OCI-LY7 (cell line): ENCODE results near the gene APPBP2.

Experiments used
- EZH2phosphoT487 ChIP-seq: fragments of 200-600 bp; sonication (generic); IDR thresholded peaks from 2 replicates; pipeline ENCODE4 v1.6.1; 2018; ENCODE audit warnings: low read depth, borderline replicate concordance, mild to moderate bottlenecking, mixed run types, antibody characterized with exemption, low read length, moderate library complexity, mixed read lengths
- TF ChIP-seq, protein P1 (sequence below): fragments of 200-600 bp; sonication (generic); conservative IDR thresholded peaks from 2 replicates; pipeline ENCODE4 v1.5.1; 2014; ENCODE audit warnings: mild to moderate bottlenecking, antibody characterized with exemption, low read length, moderate library complexity, mixed read lengths

GRCh38 chr17:60468371-60468770 is 57.7 kb downstream of the APPBP2 start:
- TF ChIP-seq, protein P1, sequence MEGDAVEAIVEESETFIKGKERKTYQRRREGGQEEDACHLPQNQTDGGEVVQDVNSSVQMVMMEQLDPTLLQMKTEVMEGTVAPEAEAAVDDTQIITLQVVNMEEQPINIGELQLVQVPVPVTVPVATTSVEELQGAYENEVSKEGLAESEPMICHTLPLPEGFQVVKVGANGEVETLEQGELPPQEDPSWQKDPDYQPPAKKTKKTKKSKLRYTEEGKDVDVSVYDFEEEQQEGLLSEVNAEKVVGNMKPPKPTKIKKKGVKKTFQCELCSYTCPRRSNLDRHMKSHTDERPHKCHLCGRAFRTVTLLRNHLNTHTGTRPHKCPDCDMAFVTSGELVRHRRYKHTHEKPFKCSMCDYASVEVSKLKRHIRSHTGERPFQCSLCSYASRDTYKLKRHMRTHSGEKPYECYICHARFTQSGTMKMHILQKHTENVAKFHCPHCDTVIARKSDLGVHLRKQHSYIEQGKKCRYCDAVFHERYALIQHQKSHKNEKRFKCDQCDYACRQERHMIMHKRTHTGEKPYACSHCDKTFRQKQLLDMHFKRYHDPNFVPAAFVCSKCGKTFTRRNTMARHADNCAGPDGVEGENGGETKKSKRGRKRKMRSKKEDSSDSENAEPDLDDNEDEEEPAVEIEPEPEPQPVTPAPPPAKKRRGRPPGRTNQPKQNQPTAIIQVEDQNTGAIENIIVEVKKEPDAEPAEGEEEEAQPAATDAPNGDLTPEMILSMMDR = no peak
- TF ChIP-seq EZH2phosphoT487 = no peak
